Effector CD8-positive, alpha-beta T cell (primary cell): Measurements from ENCODE around the gene DPM3.
"Not testable (repeated sequence)": the region's sequence is repeated elsewhere in the genome, so short reads cannot be mapped to it uniquely, and the experiment has no call there.

Experiments
- DNase-seq: peaks from one replicate; lab custom pipeline; 2025; lab: John Stamatoyannopoulos, UW

DPM3 gene

DNA sequence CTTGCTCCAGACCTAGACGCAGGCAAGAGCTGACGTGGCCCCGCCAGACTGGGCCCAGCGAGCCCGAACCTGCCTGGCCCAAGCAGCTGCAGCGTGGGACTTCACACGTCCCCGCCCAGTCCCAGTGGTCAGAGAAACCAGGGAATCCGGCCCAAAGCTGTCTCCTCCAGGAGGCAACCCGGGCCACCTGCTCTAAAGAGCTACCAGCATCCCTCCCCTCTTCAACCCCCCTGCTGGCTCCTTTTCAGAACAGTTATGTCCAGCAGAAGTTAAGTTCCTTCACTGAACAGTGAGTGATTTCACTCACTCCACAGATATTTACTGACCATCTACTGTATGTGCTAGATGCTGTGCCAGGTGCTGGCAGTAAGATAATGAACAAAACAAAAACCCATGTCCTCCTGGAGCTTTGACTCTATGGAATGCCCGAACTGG, 14.8 kb downstream of the DPM3 start:
- DNase-seq: no peak

DNA sequence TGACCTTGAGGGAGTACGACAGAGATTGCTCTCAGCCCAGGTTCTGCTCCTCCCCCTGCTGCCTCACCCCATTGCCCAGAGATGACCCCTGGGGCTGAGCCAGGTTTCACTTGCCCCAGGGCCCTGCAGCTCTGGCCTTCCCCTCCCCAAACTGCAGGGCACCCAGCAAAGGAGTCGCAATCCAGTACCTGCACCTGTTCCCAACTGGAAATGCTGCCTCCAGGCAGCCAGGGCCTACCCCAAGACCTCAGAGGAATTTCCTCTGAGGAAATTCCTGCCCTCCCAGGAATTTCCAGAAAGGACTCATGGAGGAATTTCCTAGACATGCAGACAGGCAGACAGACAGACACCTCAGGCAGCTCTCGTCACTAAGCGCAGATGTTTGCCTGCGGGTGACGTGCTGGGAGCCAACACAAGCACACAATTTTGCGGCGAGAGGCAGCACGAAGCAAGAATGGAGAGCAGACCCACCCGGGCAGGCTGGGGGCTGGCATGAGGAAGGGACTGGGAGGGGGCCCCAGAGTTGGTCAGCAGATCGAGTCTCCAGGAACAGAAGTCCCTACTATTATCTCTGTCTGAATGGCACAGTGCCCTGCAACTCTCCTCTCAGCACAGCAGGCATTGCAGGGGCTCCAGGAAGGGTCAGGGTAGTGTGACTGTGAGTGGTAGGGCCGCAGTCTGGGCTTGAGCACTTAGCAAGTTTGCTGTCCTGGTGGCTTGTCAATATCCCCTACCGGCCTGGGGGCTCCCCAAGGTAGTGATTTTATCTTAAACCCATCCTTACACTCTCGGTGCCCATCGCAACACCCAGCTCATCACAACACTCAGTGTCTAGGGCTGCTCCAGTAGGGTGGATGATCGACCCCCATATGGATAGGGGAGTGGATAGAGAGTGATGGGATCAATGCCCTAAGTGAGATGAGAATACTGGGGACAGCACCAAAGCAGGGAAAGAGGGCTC, 15.5 kb downstream of the DPM3 start:
- no peak for DNase-seq

GRCh38 chr1:155123801-155124200, 16.5 kb downstream of the DPM3 start:
- DNase-seq: no peak

- DNase-seq: no peak
Measured at GRCh38 chr1:155122308-155122707, 18.0 kb downstream of the DPM3 start.

DNA sequence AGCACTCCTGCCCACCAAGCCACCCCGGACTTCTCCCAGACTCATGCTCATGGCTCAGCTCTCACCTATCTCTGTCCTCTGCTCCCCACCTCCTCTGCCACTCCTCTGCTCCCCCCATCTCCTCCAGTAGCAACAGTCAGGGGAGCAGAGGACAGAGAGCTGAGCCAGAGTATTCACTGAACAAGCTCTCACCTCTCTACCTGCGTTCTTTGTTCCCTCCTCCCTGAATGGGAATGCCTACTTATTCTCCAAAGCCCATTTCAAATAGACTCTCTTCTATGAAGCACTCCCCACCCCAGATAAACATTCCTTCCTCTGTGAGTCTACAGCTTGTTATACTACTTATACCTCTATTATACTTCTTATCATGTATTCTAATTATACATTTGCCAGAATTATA, 19.1 kb downstream of the DPM3 start:
- no peak for DNase-seq

GRCh38 chr1:155120253-155120652, 20.1 kb downstream of the DPM3 start:
- DNase-seq: no peak

- DNase-seq: not testable (repeated sequence)
Measured at GRCh38 chr1:155118090-155118489, 22.2 kb downstream of the DPM3 start.

DNA sequence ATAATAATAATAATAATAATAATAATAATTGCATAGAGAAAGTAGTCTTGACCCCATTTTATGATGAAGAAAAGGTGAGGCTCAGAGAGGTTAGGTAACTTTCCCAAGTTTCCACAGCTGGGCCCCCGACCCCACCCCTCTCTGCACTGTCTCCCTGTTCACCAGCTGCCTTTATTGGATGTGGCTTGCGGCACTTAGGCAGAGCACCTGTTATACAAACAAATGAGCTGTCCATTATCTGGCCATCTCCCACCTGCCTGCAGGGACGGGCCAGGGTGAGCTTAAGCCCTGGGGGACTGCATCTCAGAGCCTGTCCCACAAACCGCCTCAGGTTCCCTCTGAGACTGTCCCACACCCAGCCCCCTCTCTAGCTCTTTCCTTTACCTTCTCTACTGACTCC, 22.7 kb downstream of the DPM3 start:
- no peak for DNase-seq

DNA sequence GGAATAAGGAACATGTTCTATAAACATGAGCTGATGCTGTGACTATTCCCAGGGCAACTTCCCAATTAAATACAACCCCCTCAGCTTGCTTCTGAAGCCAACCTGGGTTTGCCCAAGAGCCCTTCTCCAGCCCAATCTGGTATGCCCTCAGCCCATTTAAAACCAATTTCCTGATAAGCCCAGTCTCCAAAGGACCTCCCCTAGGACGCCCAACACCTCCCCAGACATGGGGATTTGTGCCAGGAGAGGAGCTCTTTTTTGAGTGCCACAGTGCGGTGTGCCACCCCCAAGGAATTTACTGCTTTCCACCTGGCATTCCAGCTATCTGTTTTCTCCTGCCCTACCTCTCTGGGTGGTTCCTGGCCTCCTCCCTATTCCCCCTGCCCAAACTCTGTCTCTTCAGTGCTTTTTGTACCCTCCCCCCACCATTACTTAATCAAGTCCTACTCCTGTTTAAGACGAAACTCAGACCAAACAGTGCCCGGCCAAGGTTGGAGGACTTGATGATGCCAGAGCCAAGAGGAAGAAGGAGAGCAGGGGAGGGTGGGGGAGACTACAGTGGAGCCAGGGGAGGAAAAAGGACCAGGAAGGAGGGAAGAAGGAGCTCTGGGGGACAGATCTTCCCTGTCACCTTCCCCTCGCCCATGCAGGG, 24.1 kb downstream of the DPM3 start:
- DNase-seq: no peak

DNA sequence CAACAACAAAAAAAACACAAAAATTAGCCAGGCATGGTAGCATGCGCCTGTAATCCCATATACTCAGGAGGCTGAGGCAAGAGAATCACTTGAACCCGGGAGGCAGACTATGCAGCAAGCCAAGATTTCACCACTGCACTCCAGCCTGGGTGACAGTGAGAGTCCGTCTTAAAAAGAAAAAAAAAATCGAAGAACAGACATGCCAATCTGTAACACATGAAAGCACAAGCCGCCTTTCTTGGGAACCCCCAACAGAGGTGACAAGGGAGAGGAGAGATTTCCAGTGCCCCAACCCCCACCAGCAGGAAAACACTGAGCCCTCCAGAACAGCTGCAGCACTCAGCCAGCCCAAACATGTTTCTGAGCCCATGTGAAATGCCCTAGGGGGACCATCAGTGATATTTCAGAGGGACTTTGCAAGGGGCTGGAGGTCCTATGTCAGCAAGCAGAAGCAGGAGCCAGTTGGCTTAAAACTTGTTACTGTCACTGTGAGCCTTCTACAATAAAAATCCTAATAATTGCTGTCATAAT, 26.8 kb downstream of the DPM3 start:
- DNase-seq: no peak

DNA sequence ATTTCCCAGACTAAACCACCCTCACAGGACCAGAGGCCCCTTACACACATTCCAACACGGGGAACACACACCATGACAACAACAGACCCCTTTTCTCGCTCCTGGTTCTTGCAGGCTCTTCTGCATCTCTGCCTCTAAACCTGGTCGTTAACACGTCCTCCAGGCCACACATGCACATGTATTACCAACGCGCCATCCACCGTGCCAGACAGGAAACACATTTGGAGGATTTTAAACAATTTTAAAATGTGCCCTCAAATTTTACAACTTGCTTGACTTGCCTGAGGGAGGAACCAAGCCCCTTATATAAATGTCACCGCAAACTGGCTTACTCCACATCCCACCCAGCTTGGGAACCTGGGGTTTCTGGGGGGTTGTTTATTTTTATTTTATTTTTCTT, 29.5 kb downstream of the DPM3 start:
- no peak for DNase-seq

DNA sequence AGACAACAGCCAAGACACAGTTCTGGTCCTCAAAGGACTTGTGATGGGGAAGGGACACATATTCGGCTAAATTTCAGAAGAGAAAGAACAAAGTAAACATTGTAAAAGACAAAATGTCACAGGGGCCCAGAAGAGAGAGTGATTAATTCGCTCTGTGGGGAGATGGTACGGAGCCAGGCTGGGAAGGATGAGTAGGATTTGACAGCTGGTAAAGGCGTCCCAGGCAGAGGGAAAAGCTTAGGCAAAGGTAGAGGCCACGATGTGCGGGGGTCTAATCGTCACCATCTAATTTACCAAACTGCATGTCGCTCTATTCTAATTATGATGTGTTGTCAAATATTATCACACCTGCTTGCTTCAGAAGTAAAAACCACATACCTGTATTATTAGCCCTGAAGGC, 29.9 kb downstream of the DPM3 start:
- DNase-seq: no peak

- DNase-seq: no peak
Measured at GRCh38 chr1:155108296-155108695, 32.0 kb downstream of the DPM3 start.

- no peak for DNase-seq
Measured at GRCh38 chr1:155107309-155108264, 32.7 kb downstream of the DPM3 start.

DNA sequence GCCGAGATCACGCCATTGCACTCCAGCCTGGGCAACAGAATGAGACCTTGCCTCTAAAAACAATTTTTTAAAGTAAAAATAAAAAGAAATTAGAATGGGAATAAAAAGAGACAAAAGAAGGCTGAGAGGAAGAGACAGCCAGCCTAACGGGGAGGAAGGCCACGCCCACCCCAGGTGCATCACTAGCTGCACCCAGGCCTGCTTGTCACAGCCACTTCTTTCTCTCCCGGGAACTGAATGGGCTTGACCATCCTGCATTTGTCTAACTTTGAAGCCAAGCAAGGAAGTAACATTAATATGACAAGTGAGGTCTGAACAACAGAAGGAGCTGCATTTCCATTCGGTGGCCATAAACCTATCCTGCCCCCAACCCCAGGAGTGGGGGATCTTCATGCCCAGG, 33.5 kb downstream of the DPM3 start:
- DNase-seq: no peak

DNA sequence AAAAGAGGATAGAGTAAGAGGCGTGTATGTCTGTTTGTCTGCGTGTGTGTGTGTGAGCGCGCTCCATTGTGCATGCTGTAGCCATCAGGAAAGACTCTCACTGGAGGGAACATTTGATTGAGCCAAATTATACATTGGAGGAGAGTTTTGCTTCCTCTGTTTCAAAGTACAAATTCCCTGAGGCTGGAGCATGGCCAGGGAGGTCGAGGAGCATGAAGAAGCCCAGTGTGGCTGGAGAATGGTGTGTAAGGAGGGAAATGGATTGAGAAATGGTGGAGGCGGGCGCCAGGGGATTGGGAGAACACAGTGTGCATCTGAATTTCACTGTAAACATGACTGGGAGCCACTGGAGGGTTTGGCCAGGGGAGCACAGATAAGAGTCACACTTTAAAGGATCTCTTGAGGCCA, 34.7 kb downstream of the DPM3 start:
- no peak for DNase-seq

- DNase-seq: no peak
Measured at GRCh38 chr1:155104605-155105534, 35.5 kb downstream of the DPM3 start.

GRCh38 chr1:155103325-155103724, 37.0 kb downstream of the DPM3 start:
- no peak for DNase-seq

DNA sequence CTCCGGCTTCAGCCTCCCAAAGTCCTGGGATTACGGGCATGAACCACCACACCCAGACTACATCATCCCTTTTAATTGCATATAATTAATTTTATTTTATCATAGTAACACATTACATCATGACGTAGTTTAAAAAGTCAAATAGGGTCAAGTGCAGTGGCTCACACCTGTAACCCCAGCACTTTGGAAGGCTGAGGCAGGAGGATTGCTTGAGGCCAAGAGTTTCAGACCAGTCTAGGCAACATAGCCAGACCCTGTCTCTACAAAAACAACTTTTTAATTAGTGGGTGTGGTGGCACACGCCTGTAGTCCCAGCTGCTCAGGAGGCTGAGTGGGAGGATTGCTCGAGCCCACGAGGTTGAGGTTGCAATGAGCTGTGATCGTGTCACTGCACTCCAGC, 41.0 kb downstream of the DPM3 start:
- no peak for DNase-seq

DNA sequence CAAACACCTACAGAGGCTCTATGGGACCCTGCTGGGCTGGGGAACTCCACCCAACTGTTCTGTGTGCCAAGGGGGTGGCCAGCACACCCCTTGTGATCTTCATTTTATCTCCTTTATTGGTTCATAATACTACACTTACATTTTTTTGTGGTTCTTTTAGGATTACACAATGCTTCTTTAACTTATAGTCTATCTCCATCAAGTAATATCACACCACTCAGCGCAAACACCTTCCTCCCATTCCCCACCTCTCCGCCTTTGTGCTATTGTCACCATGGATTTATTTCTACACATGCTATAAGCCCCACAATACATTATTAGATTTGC, 45.7 kb downstream of the DPM3 start:
- DNase-seq: no peak
